ENCODE results near the gene PUDP.

Gene PUDP

GRCh38 chrX:7146020-7146702 lies 1.8 kb downstream of the PUDP start:
- Mint-ChIP-seq H3K9me3 (no peaks in the 10 kb centered on the region), H3K36me3 (ENCODE audit: low read depth) (peaks cover 9% of the 10 kb centered on the region), H3K4me3 (peak overlapping the region; percentile 71 to 97 (median 74)), H3K27ac (peak overlapping the region; percentile 23 to 91 (median 39)), H3K4me1 (peaks cover 32% of the 10 kb centered on the region), H3K27me3 (ENCODE audit: low read depth) (no peaks in the 10 kb centered on the region)
- TF ChIP-seq, protein P1, sequence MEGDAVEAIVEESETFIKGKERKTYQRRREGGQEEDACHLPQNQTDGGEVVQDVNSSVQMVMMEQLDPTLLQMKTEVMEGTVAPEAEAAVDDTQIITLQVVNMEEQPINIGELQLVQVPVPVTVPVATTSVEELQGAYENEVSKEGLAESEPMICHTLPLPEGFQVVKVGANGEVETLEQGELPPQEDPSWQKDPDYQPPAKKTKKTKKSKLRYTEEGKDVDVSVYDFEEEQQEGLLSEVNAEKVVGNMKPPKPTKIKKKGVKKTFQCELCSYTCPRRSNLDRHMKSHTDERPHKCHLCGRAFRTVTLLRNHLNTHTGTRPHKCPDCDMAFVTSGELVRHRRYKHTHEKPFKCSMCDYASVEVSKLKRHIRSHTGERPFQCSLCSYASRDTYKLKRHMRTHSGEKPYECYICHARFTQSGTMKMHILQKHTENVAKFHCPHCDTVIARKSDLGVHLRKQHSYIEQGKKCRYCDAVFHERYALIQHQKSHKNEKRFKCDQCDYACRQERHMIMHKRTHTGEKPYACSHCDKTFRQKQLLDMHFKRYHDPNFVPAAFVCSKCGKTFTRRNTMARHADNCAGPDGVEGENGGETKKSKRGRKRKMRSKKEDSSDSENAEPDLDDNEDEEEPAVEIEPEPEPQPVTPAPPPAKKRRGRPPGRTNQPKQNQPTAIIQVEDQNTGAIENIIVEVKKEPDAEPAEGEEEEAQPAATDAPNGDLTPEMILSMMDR (IDR thresholded peaks at IDR 0.05; ENCODE audit: unreplicated experiment in 3 of 3), result no peak

GRCh38 chrX:7145454-7145853 lies 2.5 kb downstream of the PUDP start:
- Mint-ChIP-seq H3K4me3 (peak overlapping the region in 2 of 3 experiments; percentile 74 to 97), H3K36me3 (ENCODE audit: low read depth) (peaks cover 11% of the 10 kb centered on the region), H3K4me1 (peaks cover 32% of the 10 kb centered on the region), H3K27me3 (ENCODE audit: low read depth) (no peaks in the 10 kb centered on the region), H3K9me3 (no peaks in the 10 kb centered on the region), H3K27ac (peak overlapping the region; percentile 11 to 39 (median 23))
- TF ChIP-seq, protein P1 (IDR thresholded peaks at IDR 0.05; ENCODE audit: unreplicated experiment in 3 of 3), result no peak

DNA sequence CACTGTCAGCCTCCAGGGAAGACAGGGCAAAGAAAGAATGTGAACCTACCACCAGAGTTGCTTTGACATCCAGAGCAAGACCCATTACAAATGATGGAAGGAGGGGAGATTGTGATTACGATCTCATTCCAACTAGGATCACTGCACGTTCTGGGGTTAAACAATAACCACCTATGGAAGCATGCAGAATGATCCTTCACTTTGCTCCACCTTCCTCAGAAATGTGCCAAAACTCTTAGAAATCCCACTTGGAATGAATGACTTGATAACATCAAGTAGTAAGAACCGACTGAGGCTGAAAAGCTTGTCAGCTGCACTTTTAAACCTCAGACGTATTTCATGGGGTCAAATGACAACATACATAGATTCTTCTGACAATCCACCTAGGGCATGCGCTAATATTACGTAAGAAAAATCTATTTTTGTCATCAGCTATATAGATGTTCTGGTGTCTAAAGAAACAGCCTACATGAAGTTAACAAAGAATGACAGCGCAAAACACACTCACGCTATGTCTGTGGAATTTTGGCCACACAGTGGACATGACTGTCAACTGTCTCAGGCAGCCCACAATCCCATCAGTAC lies 3.9 kb downstream of the PUDP start:
- TF ChIP-seq, protein P1 (IDR thresholded peaks at IDR 0.05; ENCODE audit: unreplicated experiment in 3 of 3), result no peak
- peaks cover 12% of the 10 kb centered on the region for H3K36me3 Mint-ChIP-seq (ENCODE audit: low read depth)
- peak overlapping the region; percentile 8 to 64 (median 21) for H3K4me3 Mint-ChIP-seq
- no peaks in the 10 kb centered on the region for H3K9me3 Mint-ChIP-seq
- no peaks in the 10 kb centered on the region for H3K27me3 Mint-ChIP-seq (ENCODE audit: low read depth)
- peaks cover 38% of the 10 kb centered on the region for H3K4me1 Mint-ChIP-seq
- H3K27ac Mint-ChIP-seq, result peak overlapping the region; percentile 62 to 86 (median 71)

- H3K27ac Mint-ChIP-seq, result no peak overlapping the region
- H3K4me1 Mint-ChIP-seq, result peaks cover 42% of the 10 kb centered on the region
- H3K9me3 Mint-ChIP-seq, result no peaks in the 10 kb centered on the region
- TF ChIP-seq, protein P1 (IDR thresholded peaks at IDR 0.05; ENCODE audit: unreplicated experiment in 3 of 3), result no peak
- no peak overlapping the region for H3K4me3 Mint-ChIP-seq
- H3K36me3 Mint-ChIP-seq (ENCODE audit: low read depth), result peaks cover 15% of the 10 kb centered on the region
- H3K27me3 Mint-ChIP-seq (ENCODE audit: low read depth), result no peaks in the 10 kb centered on the region
Observed at GRCh38 chrX:7143076-7143475, 4.9 kb downstream of the PUDP start.

DNA sequence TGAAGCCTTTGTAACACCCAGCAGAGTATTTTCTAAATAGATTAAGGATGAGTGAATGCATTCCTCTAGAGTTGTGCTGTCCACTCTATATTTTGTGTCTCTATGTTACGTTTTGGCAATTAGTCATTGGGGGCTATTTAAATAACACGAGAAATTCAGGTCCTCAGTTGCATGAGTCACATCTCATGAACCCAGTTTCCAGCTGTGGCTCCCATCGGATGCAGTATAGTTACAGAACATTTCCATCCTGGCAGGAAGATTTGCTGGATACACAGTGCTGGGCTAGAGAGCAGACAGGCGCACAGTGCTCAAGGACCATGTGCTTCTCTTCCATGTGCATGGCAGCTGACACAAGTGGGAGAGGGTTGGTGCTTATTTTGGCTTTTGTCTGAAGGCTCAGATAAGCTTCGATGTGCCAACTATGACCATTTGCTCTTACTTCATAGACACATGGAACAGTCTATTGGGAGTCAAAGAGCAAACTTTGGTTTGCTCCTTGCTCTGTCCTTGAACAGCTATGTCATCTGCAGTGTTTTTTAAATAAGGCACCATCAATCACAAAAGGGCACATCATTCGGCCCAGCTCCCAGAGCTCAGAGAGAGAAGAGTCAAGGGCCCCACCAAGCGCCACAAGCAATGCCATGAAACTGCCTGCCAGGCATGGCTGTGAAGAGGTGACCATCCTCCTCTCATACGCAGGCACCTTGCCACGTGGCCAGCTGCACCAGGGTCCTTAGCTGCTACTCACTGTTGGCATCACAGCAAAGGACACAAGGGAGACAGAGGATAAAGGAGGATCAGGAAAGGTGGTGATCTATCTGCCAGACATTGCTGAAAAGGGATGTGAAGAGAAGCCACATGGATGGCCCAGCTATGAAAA lies 8.5 kb downstream of the PUDP start:
- Mint-ChIP-seq H3K4me1 (peaks cover 31% of the 10 kb centered on the region), H3K4me3 (no peak overlapping the region), H3K36me3 (ENCODE audit: low read depth) (peaks cover 15% of the 10 kb centered on the region), H3K27me3 (ENCODE audit: low read depth) (no peaks in the 10 kb centered on the region), H3K27ac (no peak overlapping the region), H3K9me3 (no peaks in the 10 kb centered on the region)
- TF ChIP-seq, protein P1 (IDR thresholded peaks at IDR 0.05; ENCODE audit: unreplicated experiment in 3 of 3), result no peak

All from nephron (organoid).